GM18907 (cell line): ENCODE measurements around the gene DAAM2.

Experiments
- ATAC-seq: cut with Tn5 transposase; IDR thresholded peaks from one replicate; pipeline ENCODE4 v1.9.1; 2021; ENCODE audit warnings: mild to moderate bottlenecking, moderate library complexity; ENCODE audit not compliant: unreplicated experiment

Gene DAAM2

DNA sequence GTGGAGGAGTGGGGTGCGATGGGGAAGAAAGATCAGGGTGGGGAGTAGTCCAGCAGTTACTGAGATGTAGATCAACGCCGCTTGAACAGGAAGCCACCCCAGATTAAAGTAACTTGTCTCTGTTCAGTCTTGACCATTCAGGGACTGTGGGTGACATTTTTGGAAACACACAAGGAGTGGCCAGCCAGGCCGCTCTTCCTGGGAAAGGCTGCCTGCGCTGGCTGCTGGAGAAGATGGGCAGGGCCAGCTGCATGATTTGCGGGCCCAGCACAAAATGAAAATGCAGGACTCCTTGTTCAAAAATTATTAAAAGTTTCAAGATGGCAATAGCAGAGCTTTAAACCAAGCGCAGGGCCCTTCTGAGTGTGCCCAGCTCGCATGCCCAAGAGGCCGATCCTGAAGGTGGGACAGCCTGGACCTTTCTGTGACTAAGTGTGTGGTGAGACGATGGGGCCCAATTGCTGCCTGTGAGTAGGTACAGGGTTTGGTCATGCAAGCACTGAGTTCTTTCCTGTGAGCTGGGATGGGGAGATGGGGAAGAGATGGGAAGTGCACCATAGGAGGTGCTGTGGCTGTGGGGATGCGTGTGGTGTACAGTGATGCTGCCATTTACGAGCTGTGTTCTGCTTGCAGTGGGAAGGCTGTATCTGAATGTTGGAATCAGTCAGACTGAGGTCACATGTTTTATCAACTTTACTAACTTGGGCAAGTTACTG is 51.3 kb downstream of the DAAM2 start:
- ATAC-seq = no peak

DNA sequence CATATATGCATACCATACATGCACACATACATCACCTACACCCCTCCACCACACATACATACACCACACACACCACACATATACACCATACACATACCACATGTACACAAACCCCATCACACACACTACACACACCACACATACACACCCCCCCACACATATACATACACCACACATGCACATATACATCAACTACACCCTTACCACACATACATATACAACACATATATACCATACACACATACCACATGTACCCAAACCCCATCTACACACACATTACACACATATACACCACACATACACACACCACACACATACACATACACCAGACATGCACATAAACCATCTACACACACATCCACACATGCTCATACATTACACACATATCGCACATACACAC is 52.7 kb downstream of the DAAM2 start:
- ATAC-seq = no peak

DNA sequence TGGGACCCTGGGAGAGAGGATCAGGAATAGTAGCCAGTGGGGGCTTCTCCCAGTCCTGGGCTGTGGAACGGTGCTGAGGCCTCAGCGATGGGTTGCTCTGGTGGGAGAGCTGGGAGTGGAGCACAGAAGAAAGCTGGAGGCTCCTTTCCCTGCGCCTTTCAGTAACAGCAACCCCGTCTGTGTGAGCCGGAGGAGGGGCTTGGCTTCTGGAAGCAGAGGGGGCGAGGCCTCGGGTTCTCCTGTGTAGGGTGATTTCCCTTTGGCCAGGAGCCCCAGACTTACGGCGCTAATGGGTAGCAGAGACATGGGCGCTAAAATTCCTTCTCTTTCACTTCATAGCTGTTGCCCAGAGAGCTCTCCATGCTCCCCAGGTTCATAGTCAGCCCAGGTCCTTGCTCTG is 55.0 kb downstream of the DAAM2 start:
- no peak for ATAC-seq

DNA sequence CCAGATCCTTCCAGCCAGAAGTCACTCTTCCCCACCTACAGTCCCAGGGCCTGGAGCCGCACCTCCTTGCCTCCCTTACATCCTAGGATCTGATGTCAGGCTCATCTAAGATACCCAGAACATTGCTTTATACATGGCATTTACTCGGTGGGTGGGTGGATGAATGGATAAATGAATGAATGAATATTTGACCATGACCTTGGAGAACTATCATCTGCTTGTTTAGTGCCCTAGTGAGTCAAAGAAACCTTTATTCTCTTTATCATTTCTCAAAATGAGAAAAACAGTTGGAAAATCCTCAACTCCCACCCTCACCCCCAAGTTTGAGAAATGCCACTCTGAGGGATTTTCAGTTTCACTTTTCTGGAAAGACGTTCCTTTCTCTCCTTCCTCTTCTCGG is 56.0 kb downstream of the DAAM2 start:
- no peak for ATAC-seq

DNA sequence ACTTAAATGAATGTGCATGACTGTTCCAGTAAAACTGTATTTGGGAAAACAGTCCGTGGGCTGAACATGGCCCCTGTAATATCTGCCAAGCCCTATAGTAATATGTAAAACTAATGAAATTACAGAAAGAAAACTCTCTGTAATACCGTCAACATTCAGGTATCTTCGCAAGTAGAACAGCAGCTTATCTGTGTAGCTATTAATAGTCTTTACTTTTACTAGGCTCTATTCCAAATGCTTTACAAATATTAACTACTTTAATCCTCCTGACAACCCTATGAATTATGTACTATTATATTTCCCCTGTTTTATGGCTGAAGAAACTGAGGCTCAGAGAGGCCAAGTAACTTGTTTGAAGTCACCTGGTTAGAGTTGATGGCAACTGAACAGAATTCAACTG is 57.1 kb downstream of the DAAM2 start:
- ATAC-seq = no peak

DNA sequence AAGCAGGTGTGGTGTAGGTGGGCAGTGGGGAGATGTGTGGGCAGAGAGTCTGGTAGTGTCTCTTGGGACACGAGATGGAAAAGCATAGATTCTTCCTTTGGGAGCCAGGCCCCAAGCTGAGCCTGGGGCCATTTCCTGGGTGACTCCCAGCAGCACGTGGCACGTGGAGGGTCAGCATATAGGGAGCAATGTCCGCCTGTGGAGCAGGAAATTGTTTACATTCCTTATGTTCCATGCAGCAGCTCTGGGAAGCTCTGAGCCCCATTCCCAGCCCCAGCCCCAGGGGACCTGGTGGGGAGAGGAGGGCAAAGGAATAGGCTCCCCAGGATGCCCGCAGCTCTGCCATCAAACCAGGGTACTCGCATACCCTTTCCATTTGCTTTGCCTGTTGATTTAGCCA is 57.6 kb downstream of the DAAM2 start:
- no peak for ATAC-seq

DNA sequence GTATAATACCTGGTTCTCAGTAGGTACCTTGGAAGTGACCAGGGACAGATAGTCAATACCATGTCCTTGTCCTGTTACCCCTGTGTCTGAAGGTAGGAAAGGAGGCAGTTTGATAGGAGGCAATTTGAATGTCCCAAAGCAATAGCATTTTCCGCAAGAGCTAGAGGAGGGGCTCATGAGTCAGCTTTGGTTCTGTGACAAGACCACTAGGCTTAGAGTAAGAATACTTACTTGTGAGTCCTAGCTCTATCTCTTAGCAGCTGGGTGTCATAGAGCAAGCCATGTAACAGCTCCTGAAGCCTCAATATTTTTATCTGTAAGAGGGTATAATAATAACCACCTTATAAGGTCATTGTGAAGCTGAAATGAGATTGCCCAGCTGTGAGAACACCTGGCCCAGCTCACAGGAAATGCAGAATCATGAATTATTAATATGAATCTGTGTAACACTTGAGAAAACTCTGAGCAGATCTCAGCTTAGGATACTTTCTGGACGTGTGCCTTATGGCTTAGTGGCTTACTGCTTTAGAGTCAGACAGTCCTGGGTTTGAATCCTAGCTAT is 58.6 kb downstream of the DAAM2 start:
- ATAC-seq = peak; percentile 60

- no peak for ATAC-seq
Observed at GRCh38 chr6:39851331-39851730, 59.2 kb downstream of the DAAM2 start.

DNA sequence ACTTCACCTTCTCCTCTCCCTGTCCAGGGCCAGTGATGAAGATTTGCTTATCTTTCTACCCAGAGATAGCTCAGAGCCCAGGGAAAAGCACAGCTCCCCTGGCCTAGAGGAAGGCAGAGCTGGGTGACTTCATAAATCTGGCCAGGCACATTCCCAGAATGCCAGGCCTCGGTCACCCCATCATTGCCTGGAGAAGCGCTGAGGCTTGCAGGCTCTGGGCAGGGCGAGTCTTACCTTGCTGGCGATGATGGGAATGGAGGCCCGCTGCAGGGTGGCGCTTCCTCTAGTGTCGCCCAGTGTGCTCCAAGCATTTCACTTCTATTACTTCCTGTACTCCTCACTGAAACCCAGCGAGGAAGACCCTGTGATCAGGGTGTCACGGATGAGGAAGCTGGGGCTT is 60.1 kb downstream of the DAAM2 start:
- ATAC-seq = no peak

DNA sequence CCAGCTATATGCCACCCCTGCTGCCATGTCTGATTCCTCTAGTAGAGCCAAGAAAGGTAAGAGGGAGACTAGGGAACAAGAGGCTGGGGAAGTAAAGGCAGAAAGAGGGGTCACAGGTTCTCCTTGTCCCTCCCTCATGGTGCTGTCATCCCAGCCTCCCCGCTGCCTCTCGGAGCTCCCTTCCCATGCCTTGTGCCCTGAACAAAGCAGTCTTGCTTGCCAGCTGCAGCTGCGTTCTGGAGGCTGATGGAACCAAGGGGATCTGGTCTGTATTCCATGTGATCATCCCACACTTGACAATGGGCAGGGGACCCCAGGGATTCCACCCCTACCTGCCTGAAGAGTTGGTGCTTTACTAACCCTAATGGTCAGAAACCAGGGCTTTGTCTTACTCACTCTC is 61.4 kb downstream of the DAAM2 start:
- no peak for ATAC-seq

- ATAC-seq = no peak
Observed at GRCh38 chr6:39855356-39855995, 63.3 kb downstream of the DAAM2 start.

GRCh38 chr6:39859025-39859424 is 66.8 kb downstream of the DAAM2 start:
- ATAC-seq = no peak

GRCh38 chr6:39861663-39862062 is 69.5 kb downstream of the DAAM2 start:
- ATAC-seq = no peak

DNA sequence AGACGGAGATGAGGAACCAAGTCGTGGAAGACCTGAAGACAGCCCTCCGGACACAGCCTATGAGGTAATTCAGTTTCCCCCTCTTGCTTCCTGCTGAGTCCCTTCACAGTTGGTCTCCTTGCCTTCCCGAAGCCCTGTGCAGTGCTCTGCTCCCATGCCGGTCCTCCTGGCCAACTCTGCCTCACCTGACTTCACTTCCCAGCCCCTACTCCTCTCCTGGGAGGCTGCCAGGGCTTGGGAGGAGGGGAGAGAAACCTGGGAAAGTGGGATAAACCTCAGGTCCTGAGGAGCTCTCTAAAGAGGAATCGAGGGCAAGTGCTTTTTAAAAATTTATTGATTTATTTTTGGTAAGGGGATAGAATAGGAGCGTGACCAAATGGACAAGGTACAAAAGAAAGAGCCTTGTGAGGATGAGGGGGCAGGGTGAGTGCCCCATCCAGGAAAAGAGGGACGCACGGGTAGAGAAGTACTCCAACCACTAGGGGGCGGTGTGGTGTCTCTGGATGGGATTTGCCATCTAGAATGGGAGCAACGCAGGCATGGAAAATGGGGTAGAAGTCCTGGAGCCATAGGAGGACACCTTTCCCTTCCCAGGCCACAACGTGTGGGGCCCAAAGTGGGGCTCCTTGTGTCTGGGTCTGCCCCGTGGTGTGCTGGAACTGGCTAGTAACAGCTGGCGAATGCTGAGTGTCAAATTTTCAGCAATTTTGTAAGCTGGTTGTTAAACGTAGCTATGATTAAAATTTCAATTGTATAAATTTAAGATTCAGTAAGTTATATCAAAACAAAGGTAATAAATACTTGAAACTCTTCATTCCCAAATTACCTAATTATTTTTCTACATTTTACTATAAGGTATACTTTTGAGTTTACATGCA is 73.1 kb downstream of the DAAM2 start:
- ATAC-seq = no peak

DNA sequence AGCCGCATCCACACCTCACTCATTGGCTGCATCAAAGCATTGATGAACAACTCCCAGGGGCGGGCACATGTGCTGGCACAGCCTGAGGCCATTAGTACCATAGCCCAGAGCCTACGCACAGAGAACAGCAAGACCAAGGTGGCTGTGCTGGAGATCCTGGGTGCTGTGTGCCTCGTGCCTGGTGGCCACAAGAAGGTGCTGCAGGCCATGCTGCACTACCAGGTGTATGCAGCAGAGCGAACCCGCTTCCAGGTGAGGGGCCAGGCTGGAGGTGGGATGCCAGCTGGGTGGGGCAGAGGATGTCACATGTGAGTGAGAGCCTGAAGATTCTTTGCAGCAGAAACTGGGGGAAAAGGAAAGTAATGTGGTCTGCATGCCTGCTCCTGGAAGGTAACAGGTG is 75.4 kb downstream of the DAAM2 start:
- no peak for ATAC-seq

DNA sequence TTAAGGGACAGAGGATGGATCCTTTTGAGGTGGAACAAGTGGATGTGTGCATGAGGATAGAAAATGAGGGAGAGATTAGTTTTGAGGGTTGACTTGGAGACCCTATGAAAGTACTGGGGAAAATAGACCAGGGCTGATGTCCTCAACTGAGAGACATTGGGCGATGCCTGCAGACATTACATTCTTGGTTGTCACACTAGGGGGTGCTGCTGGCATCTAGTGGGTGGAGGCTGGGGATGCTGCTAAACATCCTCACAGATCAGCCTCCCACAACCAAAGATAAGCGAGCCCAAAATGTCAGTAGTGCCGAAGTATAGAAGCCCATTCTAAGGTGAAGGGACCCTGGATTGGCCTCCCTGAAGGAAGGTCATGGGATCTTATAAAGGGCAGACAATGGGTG is 78.8 kb downstream of the DAAM2 start:
- ATAC-seq = no peak

DNA sequence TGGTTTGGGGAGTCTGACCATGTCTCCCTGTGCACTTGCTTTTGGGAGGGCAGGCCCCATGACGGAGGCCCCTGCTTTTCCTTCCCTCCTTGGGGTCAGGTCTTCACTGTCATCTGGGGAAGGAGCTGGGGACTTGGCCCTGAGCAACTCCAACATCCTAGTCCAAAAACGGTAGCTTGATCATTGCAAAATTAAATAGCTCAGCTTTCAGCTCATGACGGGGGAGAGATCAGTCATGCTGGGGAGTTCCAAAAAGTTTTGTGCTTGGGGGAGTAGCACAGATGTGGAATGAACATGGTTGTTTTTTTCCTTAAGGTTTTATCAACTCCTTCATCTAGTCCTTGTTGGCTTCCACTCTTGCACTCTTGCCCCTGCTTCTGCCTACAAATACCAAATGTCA is 81.3 kb downstream of the DAAM2 start:
- no peak for ATAC-seq

- ATAC-seq = no peak
Observed at GRCh38 chr6:39876111-39876510, 83.9 kb downstream of the DAAM2 start.

- no peak for ATAC-seq
Observed at GRCh38 chr6:39876826-39877225, 84.7 kb downstream of the DAAM2 start.

DNA sequence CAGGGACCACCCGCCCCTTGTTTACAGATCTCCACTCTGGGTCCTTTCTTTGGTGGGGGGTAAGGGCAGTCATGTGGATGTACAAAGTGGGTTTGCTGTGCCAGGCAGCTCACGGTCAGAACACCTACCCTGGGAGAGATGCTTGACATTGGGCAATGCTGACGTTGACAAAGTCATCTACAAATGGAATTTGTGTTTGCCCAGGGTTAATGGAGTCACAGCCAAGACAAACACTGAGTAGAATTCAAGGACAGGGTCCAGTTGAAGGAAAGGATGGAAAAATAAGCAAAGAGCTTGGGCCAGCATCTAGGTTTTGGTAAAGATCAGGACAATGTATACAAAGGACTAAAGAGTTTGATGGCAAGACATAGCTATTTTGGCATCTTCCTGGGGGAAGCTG is 87.4 kb downstream of the DAAM2 start:
- ATAC-seq = no peak

DNA sequence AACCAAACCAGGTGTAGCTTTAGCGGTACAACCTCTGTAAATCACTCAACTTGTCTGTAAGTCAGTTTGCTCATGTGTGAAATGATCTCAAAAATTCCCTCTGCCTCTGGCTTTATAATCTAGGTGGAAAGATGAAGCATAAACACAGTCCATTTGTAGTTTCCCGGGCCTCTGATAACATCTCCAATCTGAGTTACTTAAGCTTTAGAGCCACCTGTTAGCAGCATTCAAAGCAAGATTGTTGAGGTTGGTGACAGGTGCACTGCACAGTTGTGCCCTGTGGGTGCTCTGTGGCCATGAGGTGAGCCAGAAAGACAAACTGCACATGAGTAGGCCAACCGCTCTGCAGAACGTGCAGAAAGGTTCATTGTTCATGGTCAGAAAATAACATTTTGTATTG is 88.4 kb downstream of the DAAM2 start:
- no peak for ATAC-seq
